Measurements from ENCODE around the gene SLC50A1.

DNA sequence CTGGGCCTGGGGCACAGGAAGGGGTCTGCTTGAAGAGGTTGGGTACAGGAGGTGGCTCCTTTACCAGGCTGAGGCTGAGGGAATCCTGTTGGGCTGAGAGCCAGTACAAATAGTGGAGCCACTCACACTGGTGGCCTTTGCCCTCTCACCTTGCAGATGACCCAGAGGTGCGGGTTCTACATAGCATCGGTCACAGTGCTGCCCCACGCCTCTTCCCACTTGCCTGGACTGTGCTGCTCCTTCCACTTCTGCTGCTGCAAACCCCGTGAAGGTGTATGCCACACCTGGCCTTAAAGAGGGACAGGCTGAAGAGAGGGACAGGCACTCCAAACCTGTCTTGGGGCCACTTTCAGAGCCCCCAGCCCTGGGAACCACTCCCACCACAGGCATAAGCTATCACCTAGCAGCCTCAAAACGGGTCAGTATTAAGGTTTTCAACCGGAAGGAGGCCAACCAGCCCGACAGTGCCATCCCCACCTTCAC lies 1.8 kb upstream of the SLC50A1 start:
- TF ChIP-seq TCF12 (IDR thresholded peaks at IDR 0.05; ENCODE audit: low read depth) = no peak
- no peak for TF ChIP-seq CEBPB (IDR thresholded peaks at IDR 0.05)
- no peak for TF ChIP-seq MAX (IDR thresholded peaks at IDR 0.05)
- no peak for TF ChIP-seq EP300 (IDR thresholded peaks at IDR 0.05; ENCODE audit: borderline replicate concordance)
- no peak for TF ChIP-seq TEAD4 (IDR thresholded peaks at IDR 0.05)
- no peak for TF ChIP-seq ZBTB7A (IDR thresholded peaks at IDR 0.05; ENCODE audit: low read depth)
- TF ChIP-seq TAF1 (IDR thresholded peaks at IDR 0.05; ENCODE audit: low read depth) = no peak
- no peak for TF ChIP-seq CREB1 (IDR thresholded peaks at IDR 0.05; ENCODE audit: low read depth)
- TF ChIP-seq YY1 (IDR thresholded peaks at IDR 0.05; ENCODE audit: low read depth) = no peak
- no peak for TF ChIP-seq NFIC (IDR thresholded peaks at IDR 0.05)
